Measurements from ENCODE around the gene ADGRA1.

DNA sequence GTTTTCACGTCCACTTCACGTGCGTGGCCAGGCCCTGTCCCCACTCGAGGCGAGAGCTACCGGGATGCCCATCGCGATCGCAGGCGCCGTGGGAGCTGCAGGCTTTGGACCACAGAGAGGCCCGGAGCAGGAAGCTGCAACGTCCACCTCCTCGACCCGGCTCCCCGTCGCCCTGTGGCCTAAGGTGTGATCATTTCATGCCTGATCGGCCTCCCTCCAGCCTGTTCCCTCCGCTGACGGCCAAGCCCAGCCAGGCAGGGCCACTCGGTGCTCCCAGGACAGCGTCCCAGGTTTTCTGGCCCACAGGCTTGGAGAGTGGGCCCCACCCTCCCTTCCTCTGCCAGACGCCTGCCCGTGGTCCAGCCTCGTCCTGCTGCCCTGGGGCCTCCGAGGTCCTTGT, 91.9 kb downstream of the ADGRA1 start:
- TF ChIP-seq POLR2A (IDR thresholded peaks at IDR 0.05) (no peak), EP300 (IDR thresholded peaks at IDR 0.05) (no peak)
- TF ChIP-seq, protein P1, sequence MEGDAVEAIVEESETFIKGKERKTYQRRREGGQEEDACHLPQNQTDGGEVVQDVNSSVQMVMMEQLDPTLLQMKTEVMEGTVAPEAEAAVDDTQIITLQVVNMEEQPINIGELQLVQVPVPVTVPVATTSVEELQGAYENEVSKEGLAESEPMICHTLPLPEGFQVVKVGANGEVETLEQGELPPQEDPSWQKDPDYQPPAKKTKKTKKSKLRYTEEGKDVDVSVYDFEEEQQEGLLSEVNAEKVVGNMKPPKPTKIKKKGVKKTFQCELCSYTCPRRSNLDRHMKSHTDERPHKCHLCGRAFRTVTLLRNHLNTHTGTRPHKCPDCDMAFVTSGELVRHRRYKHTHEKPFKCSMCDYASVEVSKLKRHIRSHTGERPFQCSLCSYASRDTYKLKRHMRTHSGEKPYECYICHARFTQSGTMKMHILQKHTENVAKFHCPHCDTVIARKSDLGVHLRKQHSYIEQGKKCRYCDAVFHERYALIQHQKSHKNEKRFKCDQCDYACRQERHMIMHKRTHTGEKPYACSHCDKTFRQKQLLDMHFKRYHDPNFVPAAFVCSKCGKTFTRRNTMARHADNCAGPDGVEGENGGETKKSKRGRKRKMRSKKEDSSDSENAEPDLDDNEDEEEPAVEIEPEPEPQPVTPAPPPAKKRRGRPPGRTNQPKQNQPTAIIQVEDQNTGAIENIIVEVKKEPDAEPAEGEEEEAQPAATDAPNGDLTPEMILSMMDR (IDR thresholded peaks at IDR 0.05) = no peak
